ENCODE results near the gene L3MBTL4. TPM values are rescaled to one million over a fixed set of nuclear protein-coding genes. Genes with fewer than 3 reads are reported as not detected.
A peak's percentile ranks its signal among the peaks of the same experiment; 100 is the strongest.
"Not testable (repeated sequence)": the region's sequence is repeated elsewhere in the genome, so short reads cannot be mapped to it uniquely, and the experiment has no call there.

The L3MBTL4 gene
- total and polyA plus RNA-seq, 10 of the 15 experiments (the other 5 are each of a cell fraction or from before 2014, with no cell fraction given), result 1.3 to 8.7 (median 3.8) TPM

- peaks cover 16% of the 10 kb centered on the region for H3K4me1 ChIP-seq (ENCODE audit: control insufficient read depth, insufficient read depth, low read length)
- WGBS (ENCODE audit: insufficient coverage, insufficient replicate concordance, low lambda C conversion rate, missing lambda C conversion rate), result 74% methylated on average over 7 of the region's 10 CpGs
- CTCF ChIA-PET, result not testable (repeated sequence)
These were observed 142.6 kb downstream of the L3MBTL4 start for GRCh38 chr18:6272144-6272543.

DNA sequence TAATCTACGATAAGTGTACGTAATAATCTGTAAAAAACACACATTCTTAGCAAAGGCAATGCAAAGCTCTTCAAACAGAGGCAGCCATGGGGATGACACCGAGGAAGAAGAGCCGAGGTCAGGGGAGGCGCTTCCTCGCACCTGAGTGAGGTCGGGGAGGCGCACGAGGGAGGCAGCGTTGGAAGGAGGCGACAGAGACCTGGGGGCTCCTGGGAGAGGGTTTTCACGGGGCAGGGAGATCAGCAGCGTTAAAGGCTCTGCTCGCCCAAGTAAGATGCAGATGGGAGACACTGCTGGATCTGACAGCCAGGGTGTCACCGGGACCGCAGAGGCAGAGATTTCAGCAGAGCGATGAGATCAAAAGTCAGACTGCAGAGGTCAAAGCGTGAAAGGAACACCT lies 143.1 kb downstream of the L3MBTL4 start:
- ChIA-PET POLR2A (no interaction called here), SMC1A (ENCODE audit: uncharacterized antibody, unreplicated experiment) (no interaction called here), RAD21 (ENCODE audit: unreplicated experiment) (no interaction called here), CTCF (no interaction called here)
- BruUV-seq (replicated peaks), result no TSS peak
- Histone ChIP-seq H3K36me3 (ENCODE audit: control insufficient read depth in 2 of 2, insufficient read depth in 2 of 2, low read length in 1 of 2) (no peaks in the 10 kb centered on the region), H3K4me3 (no peak overlapping the region), H3K9me3 (replicated peaks; ENCODE audit: control insufficient read depth, insufficient read depth, low read length) (no peaks in the 10 kb centered on the region; the same call in 2 of the 3 replicates), H4K20me1 (ENCODE audit: control insufficient read depth, insufficient read depth) (no peaks in the 10 kb centered on the region), H3K4me2 (ENCODE audit: control insufficient read depth, insufficient read depth) (peak overlapping the region; percentile 50), H3K4me1 (ENCODE audit: control insufficient read depth, insufficient read depth, low read length) (peaks cover 16% of the 10 kb centered on the region), H3K27ac (ENCODE audit: control insufficient read depth, insufficient read depth) (no peak overlapping the region), H3K27me3 (replicated peaks in 1 of 2; ENCODE audit: control insufficient read depth in 2 of 2, insufficient read depth in 2 of 2, low read length in 1 of 2) (no peaks in the 10 kb centered on the region), H2AFZ (ENCODE audit: control insufficient read depth, low read depth, low read length) (no peak overlapping the region), H3K9ac (ENCODE audit: control insufficient read depth, insufficient read depth, low read length) (no peak overlapping the region), H3K79me2 (ENCODE audit: control insufficient read depth, insufficient read depth, low read length) (no peaks in the 10 kb centered on the region)
- intact Hi-C loops (cut with micrococcal nuclease; ENCODE audit: unreplicated experiment) (no loop called here), in situ Hi-C loops (cut with MboI) (no loop called here)
- ATAC-seq, result no peak
- WGBS (ENCODE audit: insufficient coverage, insufficient replicate concordance, low lambda C conversion rate, missing lambda C conversion rate), result 89% methylated on average over 18 of the region's 18 CpGs
- FAIRE-seq, result no peak
- no peak for DNase-seq (ENCODE audit: low read depth, low spot score)
- TF ChIP-seq SIX5 (IDR thresholded peaks at IDR 0.05; ENCODE audit: low read depth, low read length, severe bottlenecking) (no peak), MEF2A (IDR thresholded peaks at IDR 0.05; ENCODE audit: insufficient read depth, low read depth, low read length) (no peak), NR2C1 (IDR thresholded peaks at IDR 0.05) (no peak), IKZF2 (IDR thresholded peaks at IDR 0.05) (no peak), MYC (IDR thresholded peaks at IDR 0.05; ENCODE audit: insufficient read depth, insufficient read length, insufficient replicate concordance, low read length, severe bottlenecking) (no peak), HDAC6 (IDR thresholded peaks at IDR 0.05; ENCODE audit: unreplicated experiment) (no peak), CBX3 (IDR thresholded peaks at IDR 0.05; ENCODE audit: borderline replicate concordance, low read depth) (no peak), TCF7 (IDR thresholded peaks at IDR 0.05; ENCODE audit: borderline replicate concordance) (no peak), E2F8 (IDR thresholded peaks at IDR 0.05; ENCODE audit: low read depth, partially characterized antibody) (no peak)

More at GRCh38 chr18:6272144-6272543, 142.6 kb downstream of the L3MBTL4 start:
- H3K9ac ChIP-seq (ENCODE audit: control insufficient read depth, insufficient read depth, low read length); DNase-seq (ENCODE audit: low read depth, low spot score); H3K4me2 ChIP-seq (ENCODE audit: control insufficient read depth, insufficient read depth); ATAC-seq; H3K9me3 ChIP-seq (replicated peaks; ENCODE audit: control insufficient read depth, insufficient read depth, low read length); H3K79me2 ChIP-seq (ENCODE audit: control insufficient read depth, insufficient read depth, low read length); SMC1A ChIA-PET (ENCODE audit: uncharacterized antibody, unreplicated experiment); H3K27me3 ChIP-seq (replicated peaks in 1 of 2; ENCODE audit: control insufficient read depth in 2 of 2, insufficient read depth in 2 of 2, low read length in 1 of 2); H2AFZ ChIP-seq (ENCODE audit: control insufficient read depth, low read depth, low read length); BruUV-seq (replicated peaks); POLR2A ChIA-PET; H3K36me3 ChIP-seq (ENCODE audit: control insufficient read depth in 2 of 2, insufficient read depth in 2 of 2, low read length in 1 of 2); H3K27ac ChIP-seq (ENCODE audit: control insufficient read depth, insufficient read depth); intact Hi-C loops (cut with micrococcal nuclease; ENCODE audit: unreplicated experiment); H3K4me3 ChIP-seq; in situ Hi-C loops (cut with MboI); RAD21 ChIA-PET (ENCODE audit: unreplicated experiment); H4K20me1 ChIP-seq (ENCODE audit: control insufficient read depth, insufficient read depth): not testable (repeated sequence)
- TF ChIP-seq CTCF (IDR thresholded peaks at IDR 0.05 in 2 of 3, conservative IDR thresholded peaks at IDR 0.05 in 1 of 3; ENCODE audit: control insufficient read depth in 2 of 3, extremely low read depth in 1 of 3, insufficient read depth in 1 of 3, low read depth in 3 of 3, low read length in 3 of 3), result 0 out of 6 replicates have a peak, but pooled peaks of 1 of the 3 experiments have one; percentile 9
- peak; percentile 18 for FAIRE-seq
